Upper lobe of right lung (tissue), 1 donor: ENCODE results near the gene TMEM238L. TPM values are rescaled to one million over a fixed set of nuclear protein-coding genes. Genes with fewer than 3 reads are reported as not detected.

Experiments
- ATAC-seq: fragments of 200-7000 bp; cut with Tn5 transposase; one replicate; pipeline ENCODE4 v1.9.1; 2020; ENCODE audit warnings: mild to moderate bottlenecking, moderate library complexity
- DNase-seq: peaks from one replicate; pipeline ENCODE4 v3.0.0-alpha.2; 2020
- H3K27ac ChIP-seq: fragments of 200-600 bp; one replicate; pipeline ENCODE4 v1.8.0; 2022
- H3K27me3 ChIP-seq: fragments of 200-600 bp; one replicate; pipeline ENCODE4 v1.8.0; 2022; ENCODE audit warnings: mild to moderate bottlenecking
- H3K36me3 ChIP-seq: fragments of 200-600 bp; one replicate; pipeline ENCODE4 v1.8.0; 2022
- H3K4me1 ChIP-seq: fragments of 200-600 bp; one replicate; pipeline ENCODE4 v1.8.0; 2022
- H3K4me3 ChIP-seq: fragments of 200-600 bp; one replicate; pipeline ENCODE4 v1.8.0; 2022; ENCODE audit warnings: mild to moderate bottlenecking
- H3K9me3 ChIP-seq: fragments of 200-600 bp; one replicate; pipeline ENCODE4 v1.8.0; 2022
- CTCF ChIP-seq: fragments of 200-600 bp; IDR thresholded peaks from one replicate; pipeline ENCODE4 v1.8.0; 2022; ENCODE audit warnings: antibody characterized with exemption
- intact Hi-C: fragments of 100-400 bp; cut with DNase I; formaldehyde crosslinking; loops from one replicate; pipeline ENCODE4 v1.11.0; 2022
- total RNA-seq: library from RNA; stranded (reverse); fragmentation: NEBNext Ultra II Directional; extraction: Animal tissue kit (Norgen Biotek cat#: 25700); gene quantifications from one replicate; pipeline ENCODE4 v1.2.1, GENCODE V29; 2021
- donor health status: DM: no; HTN: yes; CAD: no; lungs with severe emphysema.

Gene TMEM238L
- total RNA-seq, 1 donor from 2014 or later = not detected

GRCh38 chr17:10790491-10791401 lies 13.2 kb downstream of the TMEM238L start:
- no peak overlapping the region for H3K4me3 ChIP-seq
- ATAC-seq (no peak), DNase-seq (no peak)
- H3K9me3 ChIP-seq = no peaks in the 10 kb centered on the region
- no peak overlapping the region for H3K27ac ChIP-seq
- intact Hi-C loops = no loop called here
- no peaks in the 10 kb centered on the region for H3K4me1 ChIP-seq
- H3K27me3 ChIP-seq = no peaks in the 10 kb centered on the region
- H3K36me3 ChIP-seq = no peaks in the 10 kb centered on the region
- TF ChIP-seq CTCF = no peak

- no peak for DNase-seq
- H3K27me3 ChIP-seq = no peaks in the 10 kb centered on the region
- no peak overlapping the region for H3K27ac ChIP-seq
- no peak for TF ChIP-seq CTCF
- H3K4me1 ChIP-seq = no peaks in the 10 kb centered on the region
- intact Hi-C loops = no loop called here
- no peaks in the 10 kb centered on the region for H3K9me3 ChIP-seq
- H3K4me3 ChIP-seq = no peak overlapping the region
- ATAC-seq = no peak
- no peaks in the 10 kb centered on the region for H3K36me3 ChIP-seq
These were observed 14.1 kb downstream of the TMEM238L start for GRCh38 chr17:10789694-10790271.

GRCh38 chr17:10787306-10788045 lies 16.4 kb downstream of the TMEM238L start:
- intact Hi-C loops = no loop called here
- no peak overlapping the region for H3K4me3 ChIP-seq
- no peaks in the 10 kb centered on the region for H3K27me3 ChIP-seq
- H3K27ac ChIP-seq = no peak overlapping the region
- no peaks in the 10 kb centered on the region for H3K9me3 ChIP-seq
- no peak for ATAC-seq
- no peaks in the 10 kb centered on the region for H3K36me3 ChIP-seq
- no peak for DNase-seq
- H3K4me1 ChIP-seq = no peaks in the 10 kb centered on the region
- no peak for TF ChIP-seq CTCF

- H3K27ac ChIP-seq = no peak overlapping the region
- intact Hi-C loops = no loop called here
- TF ChIP-seq CTCF = no peak
- DNase-seq (no peak), ATAC-seq (no peak)
- no peaks in the 10 kb centered on the region for H3K36me3 ChIP-seq
- no peaks in the 10 kb centered on the region for H3K9me3 ChIP-seq
- H3K27me3 ChIP-seq = no peaks in the 10 kb centered on the region
- H3K4me3 ChIP-seq = no peak overlapping the region
- no peaks in the 10 kb centered on the region for H3K4me1 ChIP-seq
These were observed 18.6 kb downstream of the TMEM238L start for GRCh38 chr17:10785295-10785694.

GRCh38 chr17:10779609-10780008 lies 24.3 kb downstream of the TMEM238L start:
- intact Hi-C loops = no loop called here
- H3K4me1 ChIP-seq = no peaks in the 10 kb centered on the region
- no peaks in the 10 kb centered on the region for H3K27me3 ChIP-seq
- no peak overlapping the region for H3K27ac ChIP-seq
- H3K4me3 ChIP-seq = no peak overlapping the region
- ATAC-seq (no peak), DNase-seq (no peak)
- no peak for TF ChIP-seq CTCF
- H3K36me3 ChIP-seq = no peaks in the 10 kb centered on the region
- no peaks in the 10 kb centered on the region for H3K9me3 ChIP-seq
